ENCODE results near the gene COL1A1. TPM values are rescaled to one million over a fixed set of nuclear protein-coding genes. Genes with fewer than 3 reads are reported as not detected.

Gene COL1A1
- total RNA-seq, 1 experiment from 2014 or later, result 104 TPM

DNA sequence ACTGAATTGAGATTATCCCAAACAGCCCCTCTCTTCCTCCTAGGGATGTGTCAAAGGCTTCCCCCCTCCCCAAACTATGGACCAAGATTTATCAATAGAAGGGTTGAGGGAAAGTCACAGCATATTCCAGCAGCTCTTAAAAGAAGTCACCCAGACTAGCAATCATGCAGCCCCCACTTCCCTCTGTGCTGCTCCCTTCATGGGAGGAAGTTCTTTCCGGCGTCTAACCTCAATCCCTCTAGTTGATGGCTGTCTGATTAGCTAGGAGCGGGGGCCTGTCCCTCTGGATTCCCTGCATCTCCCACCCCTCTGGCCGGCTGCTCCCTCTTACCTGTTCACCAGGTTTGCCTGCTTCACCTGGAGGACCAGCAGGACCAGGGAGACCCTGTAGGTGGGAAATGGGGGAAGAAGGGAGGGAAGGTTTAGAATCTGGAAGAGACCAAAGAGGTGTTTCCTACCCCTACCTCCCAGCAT is 9.2 kb downstream of the COL1A1 start:
- Histone ChIP-seq H4K20me1 (ENCODE audit: control insufficient read depth, insufficient read depth, insufficient read length) (no peaks in the 10 kb centered on the region), H3K9me3 (ENCODE audit: control insufficient read depth, low read depth, low read length) (no peaks in the 10 kb centered on the region), H3K14ac (ENCODE audit: insufficient read depth, low read length) (no peak overlapping the region), H2BK5ac (ENCODE audit: insufficient read length, low read length) (no peak overlapping the region), H2BK15ac (ENCODE audit: low read depth, low read length) (no peak overlapping the region), H3T11ph (ENCODE audit: low read length) (no peak overlapping the region), H3K4ac (ENCODE audit: low read depth, low read length) (no peak overlapping the region), H3K56ac (ENCODE audit: insufficient read length, low read depth, low read length) (no peak overlapping the region), H4K8ac (replicated peaks; ENCODE audit: insufficient read length, low read depth, low read length) (no peak overlapping the region), H3K79me2 (ENCODE audit: insufficient read depth, low read length) (no peaks in the 10 kb centered on the region), H3K4me2 (ENCODE audit: insufficient read depth, insufficient read length, low read length) (no peak overlapping the region), H3K4me1 (ENCODE audit: insufficient read depth, low read length) (no peaks in the 10 kb centered on the region), H3K9ac (ENCODE audit: extremely low read depth, insufficient read length, low read length) (no peak overlapping the region), H2AFZ (ENCODE audit: low read length) (no peak overlapping the region), H3K23ac (ENCODE audit: insufficient read length, low read depth, low read length) (no peak overlapping the region), H4K91ac (ENCODE audit: insufficient read length, low read depth, low read length) (no peak overlapping the region), H2BK12ac (ENCODE audit: insufficient read length, low read depth, low read length) (no peak overlapping the region), H3K23me2 (ENCODE audit: insufficient read length, low read depth, low read length, poor library complexity, severe bottlenecking) (no peaks in the 10 kb centered on the region), H3K27me3 (ENCODE audit: insufficient read depth, low read length) (no peaks in the 10 kb centered on the region), H2BK120ac (ENCODE audit: low read depth, low read length, poor library complexity, severe bottlenecking) (no peak overlapping the region), H2BK20ac (ENCODE audit: low read depth, low read length, poor library complexity, severe bottlenecking) (no peak overlapping the region), H4K5ac (ENCODE audit: insufficient read length, low read depth, low read length) (no peak overlapping the region), H2AK5ac (ENCODE audit: insufficient read length, low read length) (no peak overlapping the region), H3K27ac (ENCODE audit: insufficient read length, low read depth, low read length) (no peak overlapping the region), H3K18ac (ENCODE audit: insufficient read length, low read depth, low read length) (no peak overlapping the region), H3K79me1 (ENCODE audit: insufficient read depth, low read depth, low read length, poor library complexity, severe bottlenecking) (no peaks in the 10 kb centered on the region)
- Mint-ChIP-seq H3K4me1 (no peaks in the 10 kb centered on the region), H3K36me3 (ENCODE audit: insufficient read depth in 1 of 3, low read depth in 3 of 3) (peaks cover 5 to 85% (median 73%) of the 10 kb centered on the region in 3 experiments; a peak in 6 of 7 replicates), H3K27ac (no peak overlapping the region), H3K4me3 (no peak overlapping the region), H3K27me3 (ENCODE audit: low read depth) (no peaks in the 10 kb centered on the region), H3K9me3 (no peaks in the 10 kb centered on the region)
- TF ChIP-seq, protein P1, sequence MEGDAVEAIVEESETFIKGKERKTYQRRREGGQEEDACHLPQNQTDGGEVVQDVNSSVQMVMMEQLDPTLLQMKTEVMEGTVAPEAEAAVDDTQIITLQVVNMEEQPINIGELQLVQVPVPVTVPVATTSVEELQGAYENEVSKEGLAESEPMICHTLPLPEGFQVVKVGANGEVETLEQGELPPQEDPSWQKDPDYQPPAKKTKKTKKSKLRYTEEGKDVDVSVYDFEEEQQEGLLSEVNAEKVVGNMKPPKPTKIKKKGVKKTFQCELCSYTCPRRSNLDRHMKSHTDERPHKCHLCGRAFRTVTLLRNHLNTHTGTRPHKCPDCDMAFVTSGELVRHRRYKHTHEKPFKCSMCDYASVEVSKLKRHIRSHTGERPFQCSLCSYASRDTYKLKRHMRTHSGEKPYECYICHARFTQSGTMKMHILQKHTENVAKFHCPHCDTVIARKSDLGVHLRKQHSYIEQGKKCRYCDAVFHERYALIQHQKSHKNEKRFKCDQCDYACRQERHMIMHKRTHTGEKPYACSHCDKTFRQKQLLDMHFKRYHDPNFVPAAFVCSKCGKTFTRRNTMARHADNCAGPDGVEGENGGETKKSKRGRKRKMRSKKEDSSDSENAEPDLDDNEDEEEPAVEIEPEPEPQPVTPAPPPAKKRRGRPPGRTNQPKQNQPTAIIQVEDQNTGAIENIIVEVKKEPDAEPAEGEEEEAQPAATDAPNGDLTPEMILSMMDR (conservative IDR thresholded peaks at IDR 0.05), result no peak
- no CpG with 5 or more reads among the region's 4 CpGs for WGBS (ENCODE audit: extremely low coverage, insufficient read length, low lambda C conversion rate)
- DNase-seq, result no peak

Measured in H9 (cell line).